Measurements from ENCODE around the gene GFI1.

GRCh38 chr1:92488416-92488815 lies 1.7 kb upstream of the GFI1 start:
- TF ChIP-seq CTCF (IDR thresholded peaks at IDR 0.05) (no peak), ZFX (IDR thresholded peaks at IDR 0.05; ENCODE audit: borderline replicate concordance) (no peak)
